GM12878 (cell line): ENCODE data around the gene NEK7. TPM values are rescaled to one million over a fixed set of nuclear protein-coding genes. Genes with fewer than 3 reads are reported as not detected.

Source experiments
- ATAC-seq: fragments of 200-7000 bp; cut with Tn5 transposase; 3 replicates; pipeline ENCODE4 v1.9.1; 2020; ENCODE audit warnings: mild to moderate bottlenecking, moderate library complexity
- BruUV-seq: library from RNA; stranded (reverse); fragments of 400-500 nt; replicated peaks from 2 replicates; lab custom pipeline; 2021; lab: Mats Ljungman, UMichigan
- CTCF ChIA-PET: fragments of 300-600 bp; sonication (Branson Sonifier 250); formaldehyde crosslinking; extraction: SDS; loops from one replicate; lab custom pipeline; 2021; ENCODE audit warnings: inconsistent platforms; lab: Yijun Ruan, JAX
- POLR2A ChIA-PET: fragments of 350-600 bp; formaldehyde crosslinking; extraction: SDS; loops from one replicate; lab custom pipeline; 2021; ENCODE audit warnings: inconsistent platforms; lab: Charles Lee
- RAD21 ChIA-PET: fragments of 300-600 bp; sonication (Branson Sonifier 250); formaldehyde crosslinking; loops from one replicate; lab custom pipeline; 2023; ENCODE audit warnings: antibody characterized with exemption; ENCODE audit not compliant: unreplicated experiment; lab: Charles Lee
- SMC1A ChIA-PET: fragments of 300-600 bp; sonication (Branson Sonifier 250); formaldehyde crosslinking; loops from one replicate; lab custom pipeline; 2023; ENCODE audit not compliant: unreplicated experiment, uncharacterized antibody; lab: Charles Lee
- DNase-seq: peaks from one replicate; pipeline ENCODE4 v3.0.0-alpha.2; 2011; ENCODE audit warnings: low read depth, low spot score
- FAIRE-seq: peaks from 3 replicates; lab custom pipeline; 2011; peaks lifted over from hg19 to GRCh38; lab: Jason Lieb, UNC
- H2AFZ ChIP-seq: 2 replicates; pipeline ENCODE4 v1.6.0; 2011; ENCODE audit warnings: low read depth, low read length, control low read depth; ENCODE audit not compliant: control insufficient read depth
- H3K27ac ChIP-seq: 2 replicates; pipeline ENCODE4 v1.5.1; 2011; ENCODE audit warnings: control low read depth; ENCODE audit not compliant: control insufficient read depth, insufficient read depth
- H3K27me3 ChIP-seq, 2 experiments: replicated peaks in 1 of 2; 2 replicates each; pipeline versions ENCODE4 v1.6.0 to v1.6.1; 2011; ENCODE audit warnings: low read length in 1 of 2; ENCODE audit not compliant: control insufficient read depth in 2 of 2, insufficient read depth in 2 of 2
- H3K36me3 ChIP-seq, 2 experiments: 2 replicates each; pipeline ENCODE4 v1.5.1; 2011; ENCODE audit warnings: low read length in 1 of 2; ENCODE audit not compliant: control insufficient read depth in 2 of 2, insufficient read depth in 2 of 2
- H3K4me1 ChIP-seq: 2 replicates; pipeline ENCODE4 v1.6.1; 2011; ENCODE audit warnings: mild to moderate bottlenecking, low read length, moderate library complexity, mixed read lengths; ENCODE audit not compliant: control insufficient read depth, insufficient read depth
- H3K4me2 ChIP-seq: 2 replicates; pipeline ENCODE4 v1.6.0; 2011; ENCODE audit warnings: control low read depth; ENCODE audit not compliant: control insufficient read depth, insufficient read depth
- H3K4me3 ChIP-seq: fragments of 200-600 bp; sonication (generic); 2 replicates; pipeline ENCODE4 v1.5.1; 2016
- H3K79me2 ChIP-seq: 2 replicates; pipeline ENCODE4 v1.6.0; 2011; ENCODE audit warnings: low read length; ENCODE audit not compliant: control insufficient read depth, insufficient read depth
- H3K9ac ChIP-seq: 2 replicates; pipeline ENCODE4 v1.8.0; 2011; ENCODE audit warnings: low read length, control low read depth, mixed read lengths; ENCODE audit not compliant: control insufficient read depth, insufficient read depth
- H3K9me3 ChIP-seq: replicated peaks from 3 replicates; pipeline ENCODE4 v1.5.1; 2011; ENCODE audit warnings: mild to moderate bottlenecking, low read length; ENCODE audit not compliant: control insufficient read depth, insufficient read depth
- H4K20me1 ChIP-seq: 2 replicates; pipeline ENCODE4 v1.6.0; 2011; ENCODE audit not compliant: control insufficient read depth, insufficient read depth
- BMI1 ChIP-seq: fragments of 450-650 bp; IDR thresholded peaks from 2 replicates; pipeline ENCODE4 v1.6.1; 2016; ENCODE audit warnings: mild to moderate bottlenecking, moderate library complexity, borderline replicate concordance
- MYB ChIP-seq: fragments of 150-350 bp; IDR thresholded peaks from 2 replicates; pipeline ENCODE4 v1.6.1; 2014; ENCODE audit warnings: mild to moderate bottlenecking, low read depth, low read length, borderline replicate concordance
- NBN ChIP-seq: fragments of 450-650 bp; IDR thresholded peaks from 2 replicates; pipeline ENCODE4 v1.6.1; 2016
- WGBS: methylation state at CpG from one replicate; pipeline ENCODE4 v1.1.6; 2016; ENCODE audit warnings: low lambda C conversion rate; ENCODE audit not compliant: insufficient replicate concordance, insufficient coverage; ENCODE audit errors: missing lambda C conversion rate; 5-methylcytosine and 5-hydroxymethylcytosine counted together
- in situ Hi-C: fragments of 300-500 bp; cut with MboI; formaldehyde crosslinking; loops from 9 replicates; pipeline ENCODE4 v1.14.3; 2018; ENCODE audit warnings: mixed read lengths
- intact Hi-C: fragments of 100-400 bp; cut with micrococcal nuclease; formaldehyde crosslinking; loops from one replicate; pipeline ENCODE4 v1.14.2; 2022; ENCODE audit not compliant: unreplicated experiment
- polyA plus RNA-seq, 11 experiments: library from polyadenylated mRNA; depleted of rRNA in 4 of 11; unstranded in 6 of 11; stranded (reverse) in 5 of 11; fragments of >200 nt; fragmentation: Nextera tagmentation in 4 of 11; fragmentation: Illumina TruSeq in 1 of 11; extraction: Ambion mirVana in 4 of 11; extraction: Trizol in 1 of 11; gene quantifications; 1 replicate in 1 of 11; 2 replicates in 10 of 11; pipeline versions ENCODE4 v1.2.1 to v1.2.3, GENCODE V29; 2011 to 2016; ENCODE audit warnings: inconsistent platforms in 2 of 11, missing spikeins in 2 of 11, low read depth in 1 of 11
- total RNA-seq, 4 experiments: library from RNA; depleted of rRNA in 3 of 4; stranded (reverse); fragments of >200 nt in 3 of 4; fragmentation: Illumina TruSeq in 1 of 4; extraction: Trizol in 1 of 4; gene quantifications; 2 replicates each; pipeline versions ENCODE4 v1.2.1 to v1.2.3, GENCODE V29; 2013 to 2021
- TF ChIP-seq, protein P1 (sequence below): fragments of 450-650 bp; IDR thresholded peaks from 2 replicates; pipeline ENCODE4 v1.6.1; 2014; ENCODE audit warnings: mild to moderate bottlenecking
- TF ChIP-seq, protein P2 (sequence below): fragments of 450-650 bp; IDR thresholded peaks from 2 replicates; pipeline ENCODE4 v1.6.1; 2016; ENCODE audit warnings: mild to moderate bottlenecking
- TF ChIP-seq, protein P3 (sequence below): fragments of 450-650 bp; IDR thresholded peaks from 2 replicates; pipeline ENCODE4 v1.6.1; 2018; ENCODE audit warnings: borderline replicate concordance, mild to moderate bottlenecking; ENCODE audit not compliant: partially characterized antibody
- TF ChIP-seq, protein P4 (sequence below): fragments of 450-650 bp; IDR thresholded peaks from 2 replicates; pipeline ENCODE4 v1.6.1; 2016; ENCODE audit warnings: mild to moderate bottlenecking

NEK7 gene
- total and polyA plus RNA-seq, 10 of the 15 experiments (the other 5 are each of a cell fraction or from before 2014, with no cell fraction given): 9.4 to 77.7 (median 24.0) TPM

DNA sequence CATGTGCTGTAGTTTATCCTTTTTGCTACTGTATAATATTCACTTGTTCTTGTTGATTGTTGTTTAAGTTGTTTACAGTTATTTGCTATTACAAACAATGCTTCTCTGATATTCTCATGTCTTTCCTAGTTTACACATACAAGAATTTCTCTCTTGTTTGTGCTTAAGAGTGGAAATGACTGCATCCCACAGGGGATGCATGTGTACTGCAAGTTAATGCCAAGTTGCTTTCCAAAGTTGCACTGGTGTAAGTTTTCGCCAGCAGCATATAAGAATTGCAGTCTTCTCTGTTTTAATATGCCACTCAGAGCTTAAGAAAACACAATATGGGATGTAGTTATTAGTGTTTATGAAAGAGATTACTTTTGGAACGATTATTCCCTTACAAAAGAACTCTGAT, 97.7 kb downstream of the NEK7 start:
- intact Hi-C loops: no loop called here
- Histone ChIP-seq H3K79me2 (no peaks in the 10 kb centered on the region), H3K4me1 (peaks cover 16% of the 10 kb centered on the region), H2AFZ (no peak overlapping the region), H3K36me3 (no peaks in the 10 kb centered on the region; a peak in 1 of 4 replicates), H3K27ac (no peak overlapping the region), H4K20me1 (no peaks in the 10 kb centered on the region), H3K9me3 (peaks cover 3% of the 10 kb centered on the region; the same call in 2 of the 3 replicates), H3K27me3 (no peaks in the 10 kb centered on the region), H3K4me2 (no peak overlapping the region), H3K4me3 (no peak overlapping the region), H3K9ac (no peak overlapping the region)
- SMC1A ChIA-PET: interaction anchor here (1.1 to 7.1 kb wide), 6 partner anchors 10 to 98 kb away, joined by 3 to 44 read pairs (median 4); partner anchors contain the start of gene NEK7
- in situ Hi-C loops: no loop called here
- RAD21 ChIA-PET: interaction anchor here (1.5 to 1.9 kb wide), 3 partner anchors 82 to 98 kb away, joined by 3 to 14 read pairs (median 4); no protein-coding TSS in a partner anchor
- TF ChIP-seq BMI1 (no peak), MYB (no peak), NBN (no peak)
- TF ChIP-seq, protein P1, sequence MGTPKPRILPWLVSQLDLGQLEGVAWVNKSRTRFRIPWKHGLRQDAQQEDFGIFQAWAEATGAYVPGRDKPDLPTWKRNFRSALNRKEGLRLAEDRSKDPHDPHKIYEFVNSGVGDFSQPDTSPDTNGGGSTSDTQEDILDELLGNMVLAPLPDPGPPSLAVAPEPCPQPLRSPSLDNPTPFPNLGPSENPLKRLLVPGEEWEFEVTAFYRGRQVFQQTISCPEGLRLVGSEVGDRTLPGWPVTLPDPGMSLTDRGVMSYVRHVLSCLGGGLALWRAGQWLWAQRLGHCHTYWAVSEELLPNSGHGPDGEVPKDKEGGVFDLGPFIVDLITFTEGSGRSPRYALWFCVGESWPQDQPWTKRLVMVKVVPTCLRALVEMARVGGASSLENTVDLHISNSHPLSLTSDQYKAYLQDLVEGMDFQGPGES: no peak
- TF ChIP-seq, protein P2, sequence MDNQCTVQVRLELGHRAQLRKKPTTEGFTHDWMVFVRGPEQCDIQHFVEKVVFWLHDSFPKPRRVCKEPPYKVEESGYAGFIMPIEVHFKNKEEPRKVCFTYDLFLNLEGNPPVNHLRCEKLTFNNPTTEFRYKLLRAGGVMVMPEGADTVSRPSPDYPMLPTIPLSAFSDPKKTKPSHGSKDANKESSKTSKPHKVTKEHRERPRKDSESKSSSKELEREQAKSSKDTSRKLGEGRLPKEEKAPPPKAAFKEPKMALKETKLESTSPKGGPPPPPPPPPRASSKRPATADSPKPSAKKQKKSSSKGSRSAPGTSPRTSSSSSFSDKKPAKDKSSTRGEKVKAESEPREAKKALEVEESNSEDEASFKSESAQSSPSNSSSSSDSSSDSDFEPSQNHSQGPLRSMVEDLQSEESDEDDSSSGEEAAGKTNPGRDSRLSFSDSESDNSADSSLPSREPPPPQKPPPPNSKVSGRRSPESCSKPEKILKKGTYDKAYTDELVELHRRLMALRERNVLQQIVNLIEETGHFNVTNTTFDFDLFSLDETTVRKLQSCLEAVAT: no peak
- TF ChIP-seq, protein P3, sequence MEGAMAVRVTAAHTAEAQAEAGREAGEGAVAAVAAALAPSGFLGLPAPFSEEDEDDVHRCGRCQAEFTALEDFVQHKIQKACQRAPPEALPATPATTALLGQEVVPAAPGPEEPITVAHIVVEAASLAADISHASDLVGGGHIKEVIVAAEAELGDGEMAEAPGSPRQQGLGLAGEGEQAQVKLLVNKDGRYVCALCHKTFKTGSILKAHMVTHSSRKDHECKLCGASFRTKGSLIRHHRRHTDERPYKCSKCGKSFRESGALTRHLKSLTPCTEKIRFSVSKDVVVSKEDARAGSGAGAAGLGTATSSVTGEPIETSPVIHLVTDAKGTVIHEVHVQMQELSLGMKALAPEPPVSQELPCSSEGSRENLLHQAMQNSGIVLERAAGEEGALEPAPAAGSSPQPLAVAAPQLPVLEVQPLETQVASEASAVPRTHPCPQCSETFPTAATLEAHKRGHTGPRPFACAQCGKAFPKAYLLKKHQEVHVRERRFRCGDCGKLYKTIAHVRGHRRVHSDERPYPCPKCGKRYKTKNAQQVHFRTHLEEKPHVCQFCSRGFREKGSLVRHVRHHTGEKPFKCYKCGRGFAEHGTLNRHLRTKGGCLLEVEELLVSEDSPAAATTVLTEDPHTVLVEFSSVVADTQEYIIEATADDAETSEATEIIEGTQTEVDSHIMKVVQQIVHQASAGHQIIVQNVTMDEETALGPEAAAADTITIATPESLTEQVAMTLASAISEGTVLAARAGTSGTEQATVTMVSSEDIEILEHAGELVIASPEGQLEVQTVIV: no peak
- TF ChIP-seq, protein P4, sequence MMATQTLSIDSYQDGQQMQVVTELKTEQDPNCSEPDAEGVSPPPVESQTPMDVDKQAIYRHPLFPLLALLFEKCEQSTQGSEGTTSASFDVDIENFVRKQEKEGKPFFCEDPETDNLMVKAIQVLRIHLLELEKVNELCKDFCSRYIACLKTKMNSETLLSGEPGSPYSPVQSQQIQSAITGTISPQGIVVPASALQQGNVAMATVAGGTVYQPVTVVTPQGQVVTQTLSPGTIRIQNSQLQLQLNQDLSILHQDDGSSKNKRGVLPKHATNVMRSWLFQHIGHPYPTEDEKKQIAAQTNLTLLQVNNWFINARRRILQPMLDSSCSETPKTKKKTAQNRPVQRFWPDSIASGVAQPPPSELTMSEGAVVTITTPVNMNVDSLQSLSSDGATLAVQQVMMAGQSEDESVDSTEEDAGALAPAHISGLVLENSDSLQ: no peak
- BruUV-seq: no TSS peak
- ATAC-seq (no peak), FAIRE-seq (no peak), DNase-seq (no peak)
- CTCF ChIA-PET: interaction anchor here (1.2 to 1.4 kb wide), 2 partner anchors 10 to 96 kb away, joined by 4 read pairs; no protein-coding TSS in a partner anchor
- POLR2A ChIA-PET: interaction anchor here (1.1 to 1.5 kb wide), 2 partner anchors 88 to 415 kb away, joined by 3 read pairs; no protein-coding TSS in a partner anchor
- 80% methylated on average over 2 of the region's 2 CpGs for WGBS
